HEK293 (cell line): ENCODE results near the gene ADAMTS10.

ENCODE experiments used
- CTCF ChIA-PET: fragments of 350-600 bp; formaldehyde crosslinking; extraction: SDS; loops from one replicate; lab custom pipeline; 2021; ENCODE audit warnings: antibody characterized with exemption; lab: Yijun Ruan, JAX
- POLR2A ChIA-PET: fragments of 300-600 bp; formaldehyde crosslinking; extraction: SDS; loops from one replicate; lab custom pipeline; 2020; ENCODE audit warnings: antibody characterized with exemption, inconsistent platforms; lab: Yijun Ruan, JAX
- H3K27ac ChIP-seq: fragments of 200-500 bp; sonication (Bioruptor generic); 2 replicates; pipeline ENCODE4 v1.5.1; 2014; ENCODE audit warnings: low read depth, low read length, control low read depth, inconsistent platforms; ENCODE audit errors: extremely low read depth
- H3K36me3 ChIP-seq, 2 experiments: fragments of 200-500 bp in 1 of 2; sonication (Bioruptor generic) in 1 of 2; 1 replicate in 1 of 2; 2 replicates in 1 of 2; pipeline ENCODE4 v1.5.1; 2014 to 2017; ENCODE audit warnings: inconsistent platforms in 2 of 2, low read length in 2 of 2; ENCODE audit not compliant: control insufficient read depth in 2 of 2, insufficient read depth in 1 of 2
- H3K4me1 ChIP-seq: fragments of 200-500 bp; sonication (Bioruptor generic); 2 replicates; pipeline ENCODE4 v1.5.1; 2014; ENCODE audit warnings: mild to moderate bottlenecking, low read length, inconsistent platforms; ENCODE audit not compliant: control insufficient read depth, insufficient read depth
- H3K4me3 ChIP-seq: 2 replicates; pipeline ENCODE4 v1.5.1; 2011; ENCODE audit warnings: low read depth, mild to moderate bottlenecking, control low read depth, low read length, moderate library complexity
- H3K9me3 ChIP-seq: fragments of 200-500 bp; sonication (Bioruptor generic); 2 replicates; pipeline ENCODE4 v1.5.1; 2014; ENCODE audit warnings: low read depth, low read length, inconsistent platforms; ENCODE audit not compliant: control insufficient read depth, insufficient read depth
- IKZF3 ChIP-seq: fragments of 450-650 bp; IDR thresholded peaks from 2 replicates; pipeline ENCODE4 v1.5.0; 2018; ENCODE audit warnings: missing biosample characterization, mild to moderate bottlenecking, missing genetic modification characterization, moderate library complexity
- KLF7 ChIP-seq: fragments of 450-650 bp; formaldehyde crosslinking; IDR thresholded peaks from 2 replicates; pipeline ENCODE4 v1.5.1; 2016; ENCODE audit warnings: missing biosample characterization, missing genetic modification characterization, borderline replicate concordance
- KLF9 ChIP-seq: fragments of 450-650 bp; formaldehyde crosslinking; IDR thresholded peaks from 2 replicates; pipeline ENCODE4 v1.5.1; 2016; ENCODE audit warnings: missing biosample characterization, missing genetic modification characterization, low read depth
- PRDM10 ChIP-seq: fragments of 450-650 bp; formaldehyde crosslinking; IDR thresholded peaks from 2 replicates; pipeline ENCODE4 v1.5.1; 2016; ENCODE audit warnings: missing biosample characterization, missing genetic modification characterization
- REPIN1 ChIP-seq: fragments of 450-650 bp; formaldehyde crosslinking; IDR thresholded peaks from 2 replicates; pipeline ENCODE4 v1.5.1; 2017; ENCODE audit warnings: missing biosample characterization, missing genetic modification characterization, low read depth
- SP2 ChIP-seq: fragments of 450-650 bp; formaldehyde crosslinking; IDR thresholded peaks from 2 replicates; pipeline ENCODE4 v1.5.1; 2016; ENCODE audit warnings: missing biosample characterization, missing genetic modification characterization
- TRIM28 ChIP-seq: IDR thresholded peaks from 2 replicates; pipeline ENCODE4 v1.6.1; 2011; ENCODE audit warnings: low read length, control low read depth, borderline replicate concordance
- YY1 ChIP-seq: fragments of 450-650 bp; formaldehyde crosslinking; IDR thresholded peaks from 2 replicates; pipeline ENCODE4 v1.5.1; 2018; ENCODE audit warnings: missing biosample characterization, missing genetic modification characterization
- ZBTB8A ChIP-seq: fragments of 450-650 bp; formaldehyde crosslinking; IDR thresholded peaks from 2 replicates; pipeline ENCODE4 v1.5.1; 2016; ENCODE audit warnings: missing biosample characterization, missing genetic modification characterization
- ZNF132 ChIP-seq: fragments of 450-650 bp; formaldehyde crosslinking; IDR thresholded peaks from 2 replicates; pipeline ENCODE4 v1.5.1; 2017; ENCODE audit warnings: missing biosample characterization, missing genetic modification characterization, borderline replicate concordance
- ZNF169 ChIP-seq: fragments of 450-650 bp; formaldehyde crosslinking; IDR thresholded peaks from 2 replicates; pipeline ENCODE4 v1.5.1; 2016; ENCODE audit warnings: missing biosample characterization, missing genetic modification characterization
- ZNF19 ChIP-seq: fragments of 450-650 bp; formaldehyde crosslinking; IDR thresholded peaks from 2 replicates; pipeline ENCODE4; 2016; ENCODE audit warnings: missing biosample characterization, missing genetic modification characterization, low read depth
- ZNF24 ChIP-seq: fragments of 450-650 bp; formaldehyde crosslinking; IDR thresholded peaks from 2 replicates; pipeline ENCODE4 v1.5.1; 2016; ENCODE audit warnings: missing biosample characterization, missing genetic modification characterization
- ZNF311 ChIP-seq: fragments of 450-650 bp; formaldehyde crosslinking; IDR thresholded peaks from 2 replicates; pipeline ENCODE4 v1.5.1; 2017; ENCODE audit warnings: missing biosample characterization, missing genetic modification characterization, borderline replicate concordance
- ZNF362 ChIP-seq: fragments of 450-650 bp; formaldehyde crosslinking; IDR thresholded peaks from 2 replicates; pipeline ENCODE4 v1.5.1; 2016; ENCODE audit warnings: missing biosample characterization, missing genetic modification characterization
- ZNF521 ChIP-seq: fragments of 450-650 bp; formaldehyde crosslinking; IDR thresholded peaks from 2 replicates; pipeline ENCODE4 v1.5.1; 2017; ENCODE audit warnings: missing biosample characterization, mild to moderate bottlenecking, missing genetic modification characterization
- ZNF529 ChIP-seq: fragments of 450-650 bp; formaldehyde crosslinking; IDR thresholded peaks from 2 replicates; pipeline ENCODE4 v1.5.1; 2017; ENCODE audit warnings: missing genetic modification characterization, missing biosample characterization; ENCODE audit not compliant: insufficient replicate concordance
- ZNF544 ChIP-seq: fragments of 450-650 bp; formaldehyde crosslinking; IDR thresholded peaks from 2 replicates; pipeline ENCODE4 v1.5.0; 2017; ENCODE audit warnings: missing biosample characterization, missing genetic modification characterization
- ZNF560 ChIP-seq: fragments of 450-650 bp; formaldehyde crosslinking; IDR thresholded peaks from 2 replicates; pipeline ENCODE4 v1.5.1; 2017; ENCODE audit warnings: missing biosample characterization, missing genetic modification characterization, borderline replicate concordance
- ZNF571 ChIP-seq: fragments of 450-650 bp; formaldehyde crosslinking; IDR thresholded peaks from 2 replicates; pipeline ENCODE4 v1.5.0; 2017; ENCODE audit warnings: missing biosample characterization, missing genetic modification characterization
- ZNF768 ChIP-seq: fragments of 450-650 bp; formaldehyde crosslinking; IDR thresholded peaks from 2 replicates; pipeline ENCODE4 v1.5.1; 2018; ENCODE audit warnings: missing biosample characterization, mild to moderate bottlenecking, missing genetic modification characterization
- ZNF776 ChIP-seq: fragments of 450-650 bp; formaldehyde crosslinking; IDR thresholded peaks from 2 replicates; pipeline ENCODE4 v1.5.0; 2017; ENCODE audit warnings: missing biosample characterization, missing genetic modification characterization, borderline replicate concordance
- ZXDB ChIP-seq: fragments of 450-650 bp; formaldehyde crosslinking; IDR thresholded peaks from 2 replicates; pipeline ENCODE4 v1.5.1; 2016; ENCODE audit warnings: missing biosample characterization, missing genetic modification characterization
- TF ChIP-seq, protein P1 (sequence below): fragments of 450-650 bp; formaldehyde crosslinking; IDR thresholded peaks from 2 replicates; pipeline ENCODE4 v1.5.1; 2016; ENCODE audit warnings: missing biosample characterization, missing genetic modification characterization

The ADAMTS10 gene

GRCh38 chr19:8569066-8569771 is 41.3 kb downstream of the ADAMTS10 start:
- CTCF ChIA-PET = interaction anchor here (1.3 to 2.4 kb wide), 2 partner anchors 11 to 17 kb away, joined by 3 to 26 read pairs; no protein-coding TSS in a partner anchor
- no peak for TF ChIP-seq ZXDB (tag by site-specific recombination)
- peak; percentile 74 for TF ChIP-seq ZNF24 (tag by site-specific recombination)
- TF ChIP-seq ZNF169 = no peak
- no peak for TF ChIP-seq ZBTB8A (tag by site-specific recombination)
- no peak for TF ChIP-seq ZNF132 (tag by site-specific recombination)
- TF ChIP-seq, all 188 proteins: peak for 1
- no peaks in the 10 kb centered on the region for H3K9me3 ChIP-seq
- no peak overlapping the region for H3K27ac ChIP-seq
- no peak overlapping the region for H3K4me3 ChIP-seq
- no peaks in the 10 kb centered on the region for H3K4me1 ChIP-seq
- no peaks in the 10 kb centered on the region for H3K36me3 ChIP-seq
- POLR2A ChIA-PET = no interaction called here

DNA sequence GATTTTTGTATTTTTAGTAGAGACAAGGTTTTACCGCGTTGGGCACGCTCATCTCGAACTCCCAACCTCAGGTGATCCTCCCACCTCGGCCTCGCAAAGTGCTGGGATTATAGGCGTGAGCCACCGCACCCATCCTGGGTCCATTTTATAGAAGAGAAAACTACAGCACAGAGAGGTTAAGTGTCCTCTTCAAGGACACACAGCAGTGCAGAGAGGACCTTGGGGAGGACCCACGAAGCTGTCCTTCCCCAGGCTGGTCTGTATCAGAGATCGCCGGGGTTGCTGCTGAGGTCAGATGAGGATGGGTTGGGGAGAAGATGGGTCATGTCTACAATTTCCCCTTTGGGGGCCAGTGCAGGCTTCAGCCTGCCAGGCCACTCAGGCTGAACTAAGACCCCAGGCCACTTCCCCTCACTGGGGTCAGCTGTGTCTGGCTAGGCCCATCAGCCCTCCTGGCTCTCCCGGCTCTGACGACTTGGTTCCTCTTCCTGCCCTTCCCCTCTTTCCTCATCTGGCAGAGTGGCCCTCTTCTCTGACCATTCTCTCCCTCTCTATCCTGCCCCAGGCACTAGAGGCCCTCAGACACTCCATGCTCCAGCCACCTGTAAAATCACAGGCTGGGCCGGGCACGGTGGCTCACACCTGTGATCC is 42.9 kb downstream of the ADAMTS10 start:
- peak; percentile 82; the same call in 1 of the 2 replicates for TF ChIP-seq ZNF768
- TF ChIP-seq KLF9 (tag by site-specific recombination) = no peak
- TF ChIP-seq ZNF521 (tag by site-specific recombination) = no peak
- TF ChIP-seq, all 188 proteins: peak for 1
- no peaks in the 10 kb centered on the region for H3K4me1 ChIP-seq
- H3K27ac ChIP-seq = no peak overlapping the region
- no peaks in the 10 kb centered on the region for H3K36me3 ChIP-seq
- ChIA-PET POLR2A (interaction anchor here (0.7 kb wide), 1 partner anchor 86 kb away, joined by 4 read pairs; no protein-coding TSS in a partner anchor), CTCF (interaction anchor here (0.7 to 3.2 kb wide), 2 partner anchors 13 to 31 kb away, joined by 8 to 20 read pairs; no protein-coding TSS in a partner anchor)
- no peaks in the 10 kb centered on the region for H3K9me3 ChIP-seq
- H3K4me3 ChIP-seq = no peak overlapping the region

DNA sequence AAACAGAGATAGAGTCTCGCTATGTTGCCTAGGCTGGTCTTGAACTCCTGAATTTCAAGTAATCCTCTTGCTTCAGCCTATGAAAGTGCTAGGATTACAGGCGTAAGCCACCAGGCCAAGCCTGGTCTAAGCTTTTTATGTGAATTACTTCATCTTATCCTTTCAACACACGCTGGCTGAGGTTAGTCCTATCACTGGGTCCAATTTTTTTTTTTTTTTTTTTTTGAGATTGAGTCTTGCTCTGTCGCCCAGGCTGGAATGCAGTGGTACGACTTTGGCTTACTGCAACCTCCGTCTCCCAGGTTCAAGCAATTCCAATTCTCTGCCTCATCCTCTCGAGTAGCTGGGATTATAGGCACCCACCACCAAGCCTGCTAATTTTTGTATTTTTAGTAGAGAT is 43.7 kb downstream of the ADAMTS10 start:
- Histone ChIP-seq H3K4me3 (no peak overlapping the region), H3K27ac (no peak overlapping the region)
- POLR2A ChIA-PET = interaction anchor here (0.7 kb wide), 1 partner anchor 85 kb away, joined by 4 read pairs; no protein-coding TSS in a partner anchor
- TF ChIP-seq ZNF560 (tag by site-specific recombination) = no peak
- TF ChIP-seq SP2 (tag by site-specific recombination) = no peak
- no peak for TF ChIP-seq ZNF776 (tag by site-specific recombination)
- no peak for TF ChIP-seq YY1 (tag by site-specific recombination)
- no peak for TF ChIP-seq ZNF362 (tag by site-specific recombination)
- TF ChIP-seq, protein P1, sequence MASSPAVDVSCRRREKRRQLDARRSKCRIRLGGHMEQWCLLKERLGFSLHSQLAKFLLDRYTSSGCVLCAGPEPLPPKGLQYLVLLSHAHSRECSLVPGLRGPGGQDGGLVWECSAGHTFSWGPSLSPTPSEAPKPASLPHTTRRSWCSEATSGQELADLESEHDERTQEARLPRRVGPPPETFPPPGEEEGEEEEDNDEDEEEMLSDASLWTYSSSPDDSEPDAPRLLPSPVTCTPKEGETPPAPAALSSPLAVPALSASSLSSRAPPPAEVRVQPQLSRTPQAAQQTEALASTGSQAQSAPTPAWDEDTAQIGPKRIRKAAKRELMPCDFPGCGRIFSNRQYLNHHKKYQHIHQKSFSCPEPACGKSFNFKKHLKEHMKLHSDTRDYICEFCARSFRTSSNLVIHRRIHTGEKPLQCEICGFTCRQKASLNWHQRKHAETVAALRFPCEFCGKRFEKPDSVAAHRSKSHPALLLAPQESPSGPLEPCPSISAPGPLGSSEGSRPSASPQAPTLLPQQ = no peak
- TF ChIP-seq IKZF3 (tag by site-specific recombination) = no peak
- no peak for TF ChIP-seq ZNF311 (tag by site-specific recombination)
- TF ChIP-seq PRDM10 (tag by site-specific recombination) = no peak
- no peak for TF ChIP-seq ZNF544 (tag by site-specific recombination)
- no peak for TF ChIP-seq ZNF19 (tag by site-specific recombination)
- TF ChIP-seq TRIM28 = no peak
- TF ChIP-seq REPIN1 (tag by site-specific recombination) = no peak
- no peak for TF ChIP-seq ZNF529 (tag by site-specific recombination)
- no peak for TF ChIP-seq KLF7
- no peak for TF ChIP-seq ZNF571 (tag by site-specific recombination)
- TF ChIP-seq, all 188 proteins: peak for 0
- H3K36me3 ChIP-seq = no peaks in the 10 kb centered on the region
- no peaks in the 10 kb centered on the region for H3K9me3 ChIP-seq
- CTCF ChIA-PET = interaction anchor here (0.6 to 3.2 kb wide), 5 partner anchors 12 to 1186 kb away, joined by 3 to 20 read pairs (median 8); no protein-coding TSS in a partner anchor
- H3K4me1 ChIP-seq = no peaks in the 10 kb centered on the region
